ENCODE results near the gene KANK2. TPM values are rescaled to one million over a fixed set of nuclear protein-coding genes. Genes with fewer than 3 reads are reported as not detected.
A peak's percentile ranks its signal among the peaks of the same experiment; 100 is the strongest.

KANK2 gene
- total and polyA plus RNA-seq, 2 of the 13 experiments (the other 11 are each of a cell fraction or from before 2014, with no cell fraction given), result 5.7 to 12.9 TPM

DNA sequence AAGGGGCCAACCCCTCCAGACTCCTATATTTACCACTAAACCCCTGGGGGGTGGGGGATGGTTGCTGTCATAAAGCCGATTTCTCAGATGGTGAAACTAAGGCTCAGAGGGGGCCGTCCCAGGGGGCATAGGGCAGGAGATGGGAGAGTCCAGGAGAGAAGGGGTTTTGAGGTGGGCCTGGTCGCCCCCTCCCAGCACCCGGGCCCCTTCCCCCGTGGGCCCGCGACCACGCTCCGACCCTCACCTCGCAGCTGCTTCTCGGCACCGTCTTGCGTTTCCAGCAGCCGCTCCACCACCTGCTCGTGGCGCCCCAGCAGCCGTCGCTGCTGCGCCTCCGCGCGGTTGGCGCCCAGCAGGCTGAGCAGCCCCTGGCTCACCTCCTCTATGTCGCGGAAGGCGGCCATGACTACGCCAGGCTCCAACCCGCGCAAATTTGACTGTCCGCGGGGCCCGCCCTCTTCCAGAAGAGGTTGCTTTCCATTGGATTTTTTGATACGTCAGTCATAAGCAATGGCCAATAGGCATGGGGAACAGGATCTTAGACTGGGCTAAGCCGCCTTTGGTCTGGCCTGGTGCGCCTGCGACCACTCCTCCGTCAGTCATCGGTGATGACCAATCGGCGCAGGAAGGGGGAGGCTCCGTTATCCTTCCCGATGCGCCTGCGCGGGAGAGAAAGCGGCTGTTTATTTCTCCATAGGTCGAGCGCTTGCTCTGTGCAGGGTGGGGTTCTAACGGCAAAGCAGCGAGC, 41.8 kb downstream of the KANK2 start, which contains the start of gene SPC24 (continued):
- peak; percentile 58; the same call in 1 of the 2 replicates for TF ChIP-seq ZNF574 (CRISPR knock-in tag; IDR thresholded peaks at IDR 0.05)
- no peak for TF ChIP-seq FOSL2 (CRISPR knock-in tag; IDR thresholded peaks at IDR 0.05)
- peak; percentile 96 for TF ChIP-seq NFYB (CRISPR knock-in tag; IDR thresholded peaks at IDR 0.05)
- TF ChIP-seq ZC3H13 (CRISPR knock-in tag; IDR thresholded peaks at IDR 0.05), result peak; percentile 51; the same call in 1 of the 2 replicates
- TF ChIP-seq RARA (CRISPR knock-in tag; IDR thresholded peaks at IDR 0.05), result no peak
- TF ChIP-seq, protein P1, sequence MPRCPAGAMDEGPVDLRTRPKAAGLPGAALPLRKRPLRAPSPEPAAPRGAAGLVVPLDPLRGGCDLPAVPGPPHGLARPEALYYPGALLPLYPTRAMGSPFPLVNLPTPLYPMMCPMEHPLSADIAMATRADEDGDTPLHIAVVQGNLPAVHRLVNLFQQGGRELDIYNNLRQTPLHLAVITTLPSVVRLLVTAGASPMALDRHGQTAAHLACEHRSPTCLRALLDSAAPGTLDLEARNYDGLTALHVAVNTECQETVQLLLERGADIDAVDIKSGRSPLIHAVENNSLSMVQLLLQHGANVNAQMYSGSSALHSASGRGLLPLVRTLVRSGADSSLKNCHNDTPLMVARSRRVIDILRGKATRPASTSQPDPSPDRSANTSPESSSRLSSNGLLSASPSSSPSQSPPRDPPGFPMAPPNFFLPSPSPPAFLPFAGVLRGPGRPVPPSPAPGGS (CRISPR knock-in tag; IDR thresholded peaks at IDR 0.05), result no peak; the same call in 1 of the 2 replicates
- no peak for TF ChIP-seq ZNF382 (CRISPR knock-in tag; IDR thresholded peaks at IDR 0.05; ENCODE audit: borderline replicate concordance)
- no peak for TF ChIP-seq ZNF260 (CRISPR knock-in tag; IDR thresholded peaks at IDR 0.05; ENCODE audit: borderline replicate concordance, low read depth)
- TF ChIP-seq PAF1 (CRISPR knock-in tag; IDR thresholded peaks at IDR 0.05), result no peak
- TF ChIP-seq TRIM22 (IDR thresholded peaks at IDR 0.05), result no peak
- TF ChIP-seq ARNT2 (CRISPR knock-in tag; IDR thresholded peaks at IDR 0.05; ENCODE audit: low read depth), result peak; percentile 92
- TF ChIP-seq, protein P2, sequence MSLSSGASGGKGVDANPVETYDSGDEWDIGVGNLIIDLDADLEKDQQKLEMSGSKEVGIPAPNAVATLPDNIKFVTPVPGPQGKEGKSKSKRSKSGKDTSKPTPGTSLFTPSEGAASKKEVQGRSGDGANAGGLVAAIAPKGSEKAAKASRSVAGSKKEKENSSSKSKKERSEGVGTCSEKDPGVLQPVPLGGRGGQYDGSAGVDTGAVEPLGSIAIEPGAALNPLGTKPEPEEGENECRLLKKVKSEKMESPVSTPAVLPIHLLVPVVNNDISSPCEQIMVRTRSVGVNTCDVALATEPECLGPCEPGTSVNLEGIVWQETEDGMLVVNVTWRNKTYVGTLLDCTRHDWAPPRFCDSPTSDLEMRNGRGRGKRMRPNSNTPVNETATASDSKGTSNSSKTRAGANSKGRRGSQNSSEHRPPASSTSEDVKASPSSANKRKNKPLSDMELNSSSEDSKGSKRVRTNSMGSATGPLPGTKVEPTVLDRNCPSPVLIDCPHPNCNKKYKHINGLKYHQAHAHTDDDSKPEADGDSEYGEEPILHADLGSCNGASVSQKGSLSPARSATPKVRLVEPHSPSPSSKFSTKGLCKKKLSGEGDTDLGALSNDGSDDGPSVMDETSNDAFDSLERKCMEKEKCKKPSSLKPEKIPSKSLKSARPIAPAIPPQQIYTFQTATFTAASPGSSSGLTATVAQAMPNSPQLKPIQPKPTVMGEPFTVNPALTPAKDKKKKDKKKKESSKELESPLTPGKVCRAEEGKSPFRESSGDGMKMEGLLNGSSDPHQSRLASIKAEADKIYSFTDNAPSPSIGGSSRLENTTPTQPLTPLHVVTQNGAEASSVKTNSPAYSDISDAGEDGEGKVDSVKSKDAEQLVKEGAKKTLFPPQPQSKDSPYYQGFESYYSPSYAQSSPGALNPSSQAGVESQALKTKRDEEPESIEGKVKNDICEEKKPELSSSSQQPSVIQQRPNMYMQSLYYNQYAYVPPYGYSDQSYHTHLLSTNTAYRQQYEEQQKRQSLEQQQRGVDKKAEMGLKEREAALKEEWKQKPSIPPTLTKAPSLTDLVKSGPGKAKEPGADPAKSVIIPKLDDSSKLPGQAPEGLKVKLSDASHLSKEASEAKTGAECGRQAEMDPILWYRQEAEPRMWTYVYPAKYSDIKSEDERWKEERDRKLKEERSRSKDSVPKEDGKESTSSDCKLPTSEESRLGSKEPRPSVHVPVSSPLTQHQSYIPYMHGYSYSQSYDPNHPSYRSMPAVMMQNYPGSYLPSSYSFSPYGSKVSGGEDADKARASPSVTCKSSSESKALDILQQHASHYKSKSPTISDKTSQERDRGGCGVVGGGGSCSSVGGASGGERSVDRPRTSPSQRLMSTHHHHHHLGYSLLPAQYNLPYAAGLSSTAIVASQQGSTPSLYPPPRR (CRISPR knock-in tag; IDR thresholded peaks at IDR 0.05; ENCODE audit: borderline replicate concordance), result no peak
- TF ChIP-seq DNMT1 (CRISPR knock-in tag; IDR thresholded peaks at IDR 0.05), result peak; percentile 78; the same call in 1 of the 2 replicates
- peak; percentile 86 for TF ChIP-seq ZNF724P (CRISPR knock-in tag; IDR thresholded peaks at IDR 0.05; ENCODE audit: borderline replicate concordance)

All from HepG2 (cell line).